ENCODE data around the gene WNT9B. TPM values are rescaled to one million over a fixed set of nuclear protein-coding genes. Genes with fewer than 3 reads are reported as not detected.

The WNT9B gene
- total and polyA plus RNA-seq, 12 donors: 0.18 to 2.4 (median 0.35) TPM

GRCh38 chr17:46910179-46910927, 59.0 kb downstream of the WNT9B start:
- TF ChIP-seq CTCF (IDR thresholded peaks at IDR 0.05): no peak
- Histone ChIP-seq H3K4me1 (peaks cover 0 to 13% (median 11%) of the 10 kb centered on the region in 9 donors), H3K27me3 (peaks cover 0 to 3% (median 0%) of the 10 kb centered on the region in 7 donors), H3K27ac (no peak overlapping the region), H3K9me3 (no peaks in the 10 kb centered on the region), H3K36me3 (no peaks in the 10 kb centered on the region), H3K4me3 (no peak overlapping the region)
- 76 to 81% methylated on average over 10 of the region's 10 CpGs for WGBS, 2 donors
- intact Hi-C loops (cut with DNase I): no loop called here
- DNase-seq (no peak), ATAC-seq (no peak)

DNA sequence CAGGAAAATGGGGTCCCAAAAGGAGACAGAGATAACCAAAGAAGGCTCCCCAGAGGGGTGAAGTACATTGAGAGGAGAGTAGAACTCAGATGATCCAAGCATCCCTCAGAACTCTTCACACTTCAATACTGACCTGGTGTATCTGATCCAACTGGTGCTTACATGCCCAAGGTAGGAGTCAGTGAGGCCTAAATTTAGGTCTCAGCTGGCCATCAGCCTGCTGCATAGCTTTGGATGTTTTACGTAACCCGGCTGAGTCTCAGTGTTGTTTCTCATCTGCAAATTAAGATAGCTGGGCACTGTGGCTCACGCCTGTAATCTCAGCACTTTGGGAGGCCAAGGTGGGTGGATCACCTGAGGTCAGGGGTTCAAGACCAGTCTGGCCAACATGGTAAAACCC, 59.9 kb downstream of the WNT9B start:
- H3K27me3 ChIP-seq: peaks cover 0 to 3% (median 0%) of the 10 kb centered on the region in 7 donors
- DNase-seq: peak in 1 of 2 donors; percentile 16
- intact Hi-C loops (cut with DNase I): no loop called here
- TF ChIP-seq CTCF (IDR thresholded peaks at IDR 0.05): no peak
- no peaks in the 10 kb centered on the region for H3K36me3 ChIP-seq
- no peaks in the 10 kb centered on the region for H3K9me3 ChIP-seq
- ATAC-seq: peak in 7 of 8 donors; percentile 47 to 92 (median 65)
- no peak overlapping the region for H3K4me3 ChIP-seq
- peaks cover 0 to 9% (median 5%) of the 10 kb centered on the region in 9 donors for H3K4me1 ChIP-seq
- WGBS, 2 donors: 46 to 58% methylated on average over 3 of the region's 3 CpGs
- no peak overlapping the region for H3K27ac ChIP-seq

DNA sequence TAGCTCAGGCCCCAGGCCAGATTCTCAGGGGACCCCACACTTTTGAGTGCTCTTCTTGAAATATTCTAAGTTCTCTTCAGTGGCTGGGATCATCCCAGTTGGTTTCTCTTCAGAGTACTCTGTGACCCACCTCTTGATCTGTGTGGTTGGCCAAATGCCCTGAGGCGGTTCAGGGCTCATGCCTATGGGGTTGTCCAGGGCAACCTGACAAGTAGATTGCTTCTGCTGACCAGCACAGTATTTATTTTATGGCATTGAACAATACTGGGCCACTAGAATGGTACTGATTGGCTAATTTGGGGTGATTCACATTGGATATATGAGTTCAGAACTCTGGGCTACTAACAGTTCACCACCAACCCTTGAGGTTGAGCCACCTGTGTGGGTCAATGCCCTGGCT, 64.2 kb downstream of the WNT9B start:
- ATAC-seq (no peak), DNase-seq (no peak)
- Histone ChIP-seq H3K9me3 (peaks cover 0 to 4% (median 0%) of the 10 kb centered on the region in 11 donors), H3K36me3 (no peaks in the 10 kb centered on the region), H3K4me3 (no peak overlapping the region), H3K27me3 (no peaks in the 10 kb centered on the region), H3K27ac (no peak overlapping the region), H3K4me1 (no peaks in the 10 kb centered on the region)
- 44 to 50% methylated on average over 1 of the region's 1 CpG for WGBS, 2 donors
- no peak for TF ChIP-seq CTCF (IDR thresholded peaks at IDR 0.05)
- intact Hi-C loops (cut with DNase I): no loop called here

DNA sequence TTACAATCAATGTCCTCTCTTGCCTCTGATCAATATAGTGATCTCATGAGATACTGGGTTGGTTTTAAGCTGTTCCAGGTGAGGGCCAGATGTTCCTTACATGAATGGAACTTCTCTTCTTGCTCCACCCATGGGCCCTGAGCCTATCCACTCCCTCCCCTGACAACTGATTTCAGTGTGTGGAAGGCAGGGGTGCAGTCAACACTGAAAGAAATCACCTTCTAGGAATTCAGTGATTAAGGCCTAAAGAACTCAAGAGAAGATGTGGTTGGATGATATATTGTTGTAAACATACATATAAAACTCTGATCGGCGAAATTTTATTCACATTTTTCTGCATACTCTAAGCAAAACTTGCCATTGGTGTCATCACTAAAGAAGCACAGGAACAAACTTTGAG, 64.8 kb downstream of the WNT9B start:
- Histone ChIP-seq H3K36me3 (no peaks in the 10 kb centered on the region), H3K27ac (no peak overlapping the region), H3K9me3 (peaks cover 0 to 4% (median 0%) of the 10 kb centered on the region in 11 donors), H3K4me3 (no peak overlapping the region), H3K4me1 (no peaks in the 10 kb centered on the region), H3K27me3 (no peaks in the 10 kb centered on the region)
- no peak for TF ChIP-seq CTCF (IDR thresholded peaks at IDR 0.05)
- ATAC-seq (no peak), DNase-seq (no peak)
- WGBS, 2 donors: 79 to 89% methylated on average over 2 of the region's 2 CpGs
- intact Hi-C loops (cut with DNase I): no loop called here

Data from heart right ventricle (tissue), 16 donors.